ENCODE data around the gene CD247. TPM values are rescaled to one million over a fixed set of nuclear protein-coding genes. Genes with fewer than 3 reads are reported as not detected.

Gene CD247
- total and polyA plus RNA-seq, 10 donors = 15.8 to 67.1 (median 33.1) TPM

DNA sequence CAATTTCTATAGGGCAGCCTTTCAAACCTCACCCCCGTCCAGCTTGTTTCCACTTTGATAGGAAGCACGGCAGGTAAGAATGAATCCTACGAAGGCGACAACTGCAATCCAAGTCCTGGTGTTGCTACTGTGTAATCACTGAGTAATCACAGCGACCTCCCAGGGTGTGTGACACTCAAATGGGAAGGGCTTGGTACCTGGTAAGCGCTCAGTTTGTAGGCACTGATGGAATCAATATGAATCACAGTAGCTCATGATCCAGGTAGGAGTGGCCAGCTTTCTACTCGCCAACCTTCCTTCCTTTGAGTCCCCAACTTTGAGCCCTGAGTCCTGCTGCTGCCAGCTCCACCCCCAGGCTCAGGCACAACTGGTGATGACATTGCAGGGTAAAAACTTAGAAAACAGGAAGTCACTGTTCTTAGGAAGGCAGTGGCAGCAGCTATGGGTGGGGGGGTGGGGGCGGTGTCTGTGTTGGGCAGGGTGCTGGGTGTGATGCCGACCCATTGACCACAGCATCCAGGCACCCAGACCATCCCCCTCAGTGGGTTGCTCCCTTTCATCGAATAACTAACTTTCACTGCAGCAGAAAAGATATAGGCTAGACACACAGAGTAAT, 70.7 kb downstream of the CD247 start:
- DNase-seq = peak; percentile 87
- Histone ChIP-seq H3K9me3 (no peaks in the 10 kb centered on the region), H3K36me3 (no peaks in the 10 kb centered on the region), H3K27ac (peak overlapping the region; percentile 44 to 89 (median 68)), H3K4me3 (peak overlapping the region in 1 of 8 donors; percentile 48), H3K4me1 (peaks cover 9 to 74% (median 32%) of the 10 kb centered on the region in 6 donors), H3K27me3 (replicated peaks in 1 of 7) (no peaks in the 10 kb centered on the region)
- 21 to 35% (median 25%) methylated on average over 10 of the region's 10 CpGs for WGBS, 5 donors
- TF ChIP-seq POLR2A (IDR thresholded peaks at IDR 0.05) = no peak
- TF ChIP-seq CTCF (IDR thresholded peaks at IDR 0.05 in 8 of 11, conservative IDR thresholded peaks at IDR 0.05 in 3 of 11) = no peak
- TF ChIP-seq POLR2AphosphoS5 (IDR thresholded peaks at IDR 0.05) = peak in 2 of 3 donors; percentile 48 to 75
- intact Hi-C loops (cut with DNase I; ENCODE audit: low total_unique reads) = loop anchor here (10.0 kb wide), 1 partner anchor 183 kb away; no protein-coding TSS in a partner anchor

- intact Hi-C loops (cut with DNase I; ENCODE audit: low total_unique reads) = loop anchor here (10.0 kb wide), 1 partner anchor 182 kb away; no protein-coding TSS in a partner anchor
- peak overlapping the region; percentile 44 to 89 (median 68) for H3K27ac ChIP-seq
Observed at GRCh38 chr1:167446966-167447365, 71.4 kb downstream of the CD247 start.

GRCh38 chr1:167443757-167444156, 74.6 kb downstream of the CD247 start:
- Histone ChIP-seq H3K27me3 (replicated peaks in 1 of 7) (peaks cover 0 to 11% (median 2%) of the 10 kb centered on the region in 7 donors), H3K4me3 (no peak overlapping the region), H3K9me3 (no peaks in the 10 kb centered on the region), H3K4me1 (peaks cover 15 to 72% (median 41%) of the 10 kb centered on the region in 6 donors), H3K27ac (no peak overlapping the region), H3K36me3 (peaks cover 0 to 16% (median 0%) of the 10 kb centered on the region in 6 donors)
- intact Hi-C loops (cut with DNase I; ENCODE audit: low total_unique reads) = loop anchor here (5.0 to 10.0 kb wide), 3 partner anchors 94 to 376 kb away; no protein-coding TSS in a partner anchor
- WGBS, 5 donors = 83 to 93% (median 87%) methylated on average over 5 of the region's 5 CpGs
- no peak for DNase-seq
- TF ChIP-seq CTCF (IDR thresholded peaks at IDR 0.05 in 8 of 11, conservative IDR thresholded peaks at IDR 0.05 in 3 of 11) (no peak), POLR2AphosphoS5 (IDR thresholded peaks at IDR 0.05) (no peak), POLR2A (IDR thresholded peaks at IDR 0.05) (no peak)

More at GRCh38 chr1:167446966-167447365, 71.4 kb downstream of the CD247 start:
- Histone ChIP-seq H3K9me3 (no peaks in the 10 kb centered on the region), H3K27me3 (replicated peaks in 1 of 7) (no peaks in the 10 kb centered on the region), H3K4me1 (peaks cover 9 to 74% (median 38%) of the 10 kb centered on the region in 6 donors), H3K4me3 (peak overlapping the region in 1 of 8 donors; percentile 48), H3K36me3 (no peaks in the 10 kb centered on the region)
- TF ChIP-seq CTCF (IDR thresholded peaks at IDR 0.05 in 8 of 11, conservative IDR thresholded peaks at IDR 0.05 in 3 of 11) (no peak), POLR2A (IDR thresholded peaks at IDR 0.05) (no peak), POLR2AphosphoS5 (IDR thresholded peaks at IDR 0.05) (no peak)
- 54 to 70% (median 56%) methylated on average over 3 of the region's 3 CpGs for WGBS, 5 donors
- no peak for DNase-seq
